Liver (tissue), 9 donors: ENCODE measurements around the gene NFATC2. TPM values are rescaled to one million over a fixed set of nuclear protein-coding genes. Genes with fewer than 3 reads are reported as not detected.

Experiments
- DNase-seq: peaks from one replicate; pipeline ENCODE4 v3.0.0-alpha.2; 2017; ENCODE audit warnings: low spot score
- H3K27ac ChIP-seq, 2 donors: one replicate each; pipeline ENCODE4 v1.7.0; 2013; ENCODE audit warnings: inconsistent platforms in 2 of 2, low read length in 2 of 2, control low read depth in 1 of 2, low read depth in 1 of 2, mild to moderate bottlenecking in 1 of 2
- H3K27me3 ChIP-seq, 4 donors: one replicate each; pipeline versions ENCODE4 v1.6.1 to v1.7.0; 2013; ENCODE audit warnings: low read length in 3 of 4, inconsistent platforms in 1 of 4, mild to moderate bottlenecking in 1 of 4, moderate library complexity in 1 of 4; ENCODE audit not compliant: control insufficient read depth in 4 of 4, insufficient read depth in 4 of 4
- H3K36me3 ChIP-seq, 4 donors: one replicate each; pipeline versions ENCODE4 v1.6.1 to v1.7.0; 2013; ENCODE audit warnings: low read length in 3 of 4, mild to moderate bottlenecking in 3 of 4, low read depth in 1 of 4, moderate library complexity in 1 of 4; ENCODE audit not compliant: control insufficient read depth in 4 of 4, insufficient read depth in 3 of 4
- H3K4me1 ChIP-seq, 4 donors: one replicate each; pipeline versions ENCODE4 v1.6.1 to v1.7.0; 2013; ENCODE audit warnings: low read length in 3 of 4, mild to moderate bottlenecking in 3 of 4, moderate library complexity in 1 of 4; ENCODE audit not compliant: control insufficient read depth in 4 of 4, insufficient read depth in 4 of 4
- H3K4me3 ChIP-seq, 3 donors: one replicate each; pipeline versions ENCODE4 v1.6.1 to v1.7.0; 2013; ENCODE audit warnings: low read length in 3 of 3, control low read depth in 1 of 3, low read depth in 1 of 3, mild to moderate bottlenecking in 1 of 3
- H3K9ac ChIP-seq, 2 donors: one replicate each; pipeline ENCODE4 v1.7.0; 2013; ENCODE audit warnings: low read length in 2 of 2, mild to moderate bottlenecking in 2 of 2, moderate library complexity in 2 of 2, control low read depth in 1 of 2, low read depth in 1 of 2
- H3K9me3 ChIP-seq, 4 donors: one replicate each; pipeline versions ENCODE4 v1.6.1 to v1.7.0; 2013; ENCODE audit warnings: low read length in 3 of 4; ENCODE audit not compliant: control insufficient read depth in 4 of 4
- CTCF ChIP-seq: fragments of 150-350 bp; IDR thresholded peaks from 2 replicates; pipeline ENCODE4 v1.5.1; 2017; ENCODE audit warnings: improper control_type of control experiment, low read depth, low read length; ENCODE audit not compliant: missing input control
- EGR1 ChIP-seq, 2 donors: IDR thresholded peaks; 2 replicates each; pipeline ENCODE4 v1.6.1; 2016 to 2018; ENCODE audit warnings: antibody characterized with exemption in 2 of 2, low read depth in 2 of 2
- FOXA1 ChIP-seq: IDR thresholded peaks from 2 replicates; pipeline ENCODE4 v1.6.1; 2016; ENCODE audit warnings: antibody characterized with exemption
- HNF4A ChIP-seq, 2 donors: conservative IDR thresholded peaks; 2 replicates each; pipeline ENCODE4 v1.6.1; 2016; ENCODE audit warnings: antibody characterized with exemption in 2 of 2, mild to moderate bottlenecking in 2 of 2
- HNF4G ChIP-seq: IDR thresholded peaks from 2 replicates; pipeline ENCODE4 v1.6.1; 2016; ENCODE audit warnings: antibody characterized with exemption
- JUND ChIP-seq, 2 donors: IDR thresholded peaks; 2 replicates each; pipeline ENCODE4 v1.6.1; 2016; ENCODE audit warnings: antibody characterized with exemption in 2 of 2
- MAX ChIP-seq: IDR thresholded peaks from 2 replicates; pipeline ENCODE4 v1.6.1; 2016; ENCODE audit warnings: antibody characterized with exemption
- NR2F2 ChIP-seq: IDR thresholded peaks from 2 replicates; pipeline ENCODE4 v1.6.1; 2016; ENCODE audit warnings: antibody characterized with exemption
- RAD21 ChIP-seq, 2 donors: IDR thresholded peaks; 2 replicates each; pipeline ENCODE4 v1.6.1; 2016; ENCODE audit warnings: antibody characterized with exemption in 2 of 2, mild to moderate bottlenecking in 2 of 2
- REST ChIP-seq: IDR thresholded peaks from 2 replicates; pipeline ENCODE4 v1.6.1; 2016; ENCODE audit warnings: antibody characterized with exemption, mild to moderate bottlenecking
- RXRA ChIP-seq, 2 donors: IDR thresholded peaks; 2 replicates each; pipeline ENCODE4 v1.6.1; 2017 to 2018; ENCODE audit warnings: antibody characterized with exemption in 2 of 2, mild to moderate bottlenecking in 1 of 2
- TAF1 ChIP-seq: conservative IDR thresholded peaks from 2 replicates; pipeline ENCODE4 v1.6.1; 2016; ENCODE audit warnings: antibody characterized with exemption, mild to moderate bottlenecking
- YY1 ChIP-seq: IDR thresholded peaks from 2 replicates; pipeline ENCODE4 v1.6.1; 2016; ENCODE audit warnings: antibody characterized with exemption, mild to moderate bottlenecking
- WGBS: extraction: QIAGEN DNeasy Blood & Tissue Kit; methylation state at CpG from one replicate; pipeline ENCODE4 v1.1.7; 2013; 5-methylcytosine and 5-hydroxymethylcytosine counted together
- polyA plus RNA-seq, 2 donors: library from polyadenylated mRNA; stranded (reverse) in 1 of 2; unstranded in 1 of 2; fragments of 200-250 nt in 1 of 2; fragments of >200 nt in 1 of 2; fragmentation: Nextera tagmentation in 1 of 2; extraction: Ambion mirVana in 1 of 2; gene quantifications; one replicate each; pipeline versions ENCODE4 v1.2.1 to v1.2.3, GENCODE V29; 2013 to 2015
- total RNA-seq, 2 donors: library from RNA; depleted of rRNA; stranded (reverse); fragments of >200 nt; gene quantifications; one replicate each; pipeline ENCODE4 v1.2.3, GENCODE V29; 2014
- TF ChIP-seq, protein P1 (sequence below): IDR thresholded peaks from 2 replicates; pipeline ENCODE4 v1.6.1; 2016; ENCODE audit warnings: antibody characterized with exemption
- TF ChIP-seq, protein P2 (sequence below): IDR thresholded peaks from 2 replicates; pipeline ENCODE4 v1.6.1; 2016; ENCODE audit warnings: antibody characterized with exemption
- donor health status: healthy.
- donor health status: healthy.
- donor health status: healthy.
- donor health status: healthy.
- donor health status: healthy.

The NFATC2 gene
- total and polyA plus RNA-seq, 4 donors = 1.2 to 6.7 (median 2.6) TPM

GRCh38 chr20:51431321-51431720 lies 111.2 kb downstream of the NFATC2 start:
- H3K9ac ChIP-seq = no peak overlapping the region
- no peak overlapping the region for H3K4me3 ChIP-seq
- peaks cover 4 to 43% (median 28%) of the 10 kb centered on the region in 4 donors for H3K4me1 ChIP-seq
- H3K9me3 ChIP-seq = no peaks in the 10 kb centered on the region
- no peak for TF ChIP-seq RAD21 (IDR thresholded peaks at IDR 0.05)
- TF ChIP-seq HNF4A (conservative IDR thresholded peaks at IDR 0.05) = no peak
- no peak for TF ChIP-seq TAF1
- TF ChIP-seq JUND (IDR thresholded peaks at IDR 0.05) = no peak
- TF ChIP-seq, protein P1, sequence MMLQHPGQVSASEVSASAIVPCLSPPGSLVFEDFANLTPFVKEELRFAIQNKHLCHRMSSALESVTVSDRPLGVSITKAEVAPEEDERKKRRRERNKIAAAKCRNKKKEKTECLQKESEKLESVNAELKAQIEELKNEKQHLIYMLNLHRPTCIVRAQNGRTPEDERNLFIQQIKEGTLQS = no peak
- TF ChIP-seq REST = no peak
- no peak for TF ChIP-seq CTCF
- TF ChIP-seq MAX = no peak
- no peak for TF ChIP-seq HNF4G
- TF ChIP-seq NR2F2 = no peak
- no peak for TF ChIP-seq EGR1 (IDR thresholded peaks at IDR 0.05; ENCODE audit: low read depth in 2 of 2)
- no peak for TF ChIP-seq FOXA1
- TF ChIP-seq RXRA (IDR thresholded peaks at IDR 0.05) = no peak
- no peak for TF ChIP-seq YY1
- TF ChIP-seq, protein P2, sequence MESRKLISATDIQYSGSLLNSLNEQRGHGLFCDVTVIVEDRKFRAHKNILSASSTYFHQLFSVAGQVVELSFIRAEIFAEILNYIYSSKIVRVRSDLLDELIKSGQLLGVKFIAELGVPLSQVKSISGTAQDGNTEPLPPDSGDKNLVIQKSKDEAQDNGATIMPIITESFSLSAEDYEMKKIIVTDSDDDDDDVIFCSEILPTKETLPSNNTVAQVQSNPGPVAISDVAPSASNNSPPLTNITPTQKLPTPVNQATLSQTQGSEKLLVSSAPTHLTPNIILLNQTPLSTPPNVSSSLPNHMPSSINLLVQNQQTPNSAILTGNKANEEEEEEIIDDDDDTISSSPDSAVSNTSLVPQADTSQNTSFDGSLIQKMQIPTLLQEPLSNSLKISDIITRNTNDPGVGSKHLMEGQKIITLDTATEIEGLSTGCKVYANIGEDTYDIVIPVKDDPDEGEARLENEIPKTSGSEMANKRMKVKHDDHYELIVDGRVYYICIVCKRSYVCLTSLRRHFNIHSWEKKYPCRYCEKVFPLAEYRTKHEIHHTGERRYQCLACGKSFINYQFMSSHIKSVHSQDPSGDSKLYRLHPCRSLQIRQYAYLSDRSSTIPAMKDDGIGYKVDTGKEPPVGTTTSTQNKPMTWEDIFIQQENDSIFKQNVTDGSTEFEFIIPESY = no peak
- H3K27me3 ChIP-seq = no peaks in the 10 kb centered on the region
- DNase-seq = no peak
- 83% methylated on average over 5 of the region's 5 CpGs for WGBS
- no peak overlapping the region for H3K27ac ChIP-seq
- peaks cover 0 to 30% (median 11%) of the 10 kb centered on the region in 4 donors for H3K36me3 ChIP-seq
